Measurements from ENCODE around the gene HCN2. TPM values are rescaled to one million over a fixed set of nuclear protein-coding genes. Genes with fewer than 3 reads are reported as not detected.

HCN2 gene
- total RNA-seq, 1 donor from 2014 or later: 5.5 TPM

DNA sequence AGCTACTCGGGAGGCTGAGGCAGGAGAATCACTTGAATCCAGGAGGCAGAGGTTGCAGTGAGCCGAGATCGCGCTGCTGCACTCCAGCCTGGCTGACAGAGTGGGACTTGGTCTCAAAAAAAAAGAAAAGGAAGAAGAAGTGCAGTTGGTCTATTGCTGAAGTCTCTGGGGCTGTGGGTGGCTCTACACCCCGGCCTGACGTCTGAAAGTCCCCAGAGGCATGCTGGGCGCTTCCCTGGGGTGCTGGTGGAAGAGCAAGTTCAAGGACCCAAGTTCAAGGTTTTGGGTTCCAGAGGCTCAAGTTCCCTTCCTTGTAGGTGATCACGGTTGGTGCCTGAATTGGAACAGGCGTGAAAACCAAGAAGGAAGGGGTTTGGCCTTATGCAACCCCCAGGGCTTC, 3.8 kb downstream of the HCN2 start:
- Histone ChIP-seq H3K27ac (ENCODE audit: low read depth, low read length) (no peak overlapping the region), H3K79me2 (ENCODE audit: insufficient read depth, low read length) (no peaks in the 10 kb centered on the region), H2AFZ (ENCODE audit: low read depth, low read length) (no peak overlapping the region), H3K4me3 (ENCODE audit: insufficient read depth, low read depth, low read length) (no peak overlapping the region), H3K27me3 (ENCODE audit: insufficient read depth, low read length) (peaks cover 3% of the 10 kb centered on the region), H4K20me1 (ENCODE audit: insufficient read depth, low read length) (peaks cover 72% of the 10 kb centered on the region), H3K4me2 (ENCODE audit: low read length) (no peak overlapping the region), H3K36me3 (ENCODE audit: insufficient read depth, low read length) (no peaks in the 10 kb centered on the region), H3K4me1 (ENCODE audit: insufficient read depth, low read length) (peaks cover 12% of the 10 kb centered on the region), H3K9ac (ENCODE audit: low read length) (no peak overlapping the region), H3K9me3 (ENCODE audit: insufficient read depth, low read depth, low read length) (no peaks in the 10 kb centered on the region)
- DNase-seq (ENCODE audit: low read depth): no peak
- peaks cover 32% of the 10 kb centered on the region for H3K27me3 Mint-ChIP-seq (ENCODE audit: low read depth, unreplicated experiment)
- no peak for TF ChIP-seq EZH2 (IDR thresholded peaks at IDR 0.05; ENCODE audit: insufficient read depth, low read length)
- TF ChIP-seq, protein P1, sequence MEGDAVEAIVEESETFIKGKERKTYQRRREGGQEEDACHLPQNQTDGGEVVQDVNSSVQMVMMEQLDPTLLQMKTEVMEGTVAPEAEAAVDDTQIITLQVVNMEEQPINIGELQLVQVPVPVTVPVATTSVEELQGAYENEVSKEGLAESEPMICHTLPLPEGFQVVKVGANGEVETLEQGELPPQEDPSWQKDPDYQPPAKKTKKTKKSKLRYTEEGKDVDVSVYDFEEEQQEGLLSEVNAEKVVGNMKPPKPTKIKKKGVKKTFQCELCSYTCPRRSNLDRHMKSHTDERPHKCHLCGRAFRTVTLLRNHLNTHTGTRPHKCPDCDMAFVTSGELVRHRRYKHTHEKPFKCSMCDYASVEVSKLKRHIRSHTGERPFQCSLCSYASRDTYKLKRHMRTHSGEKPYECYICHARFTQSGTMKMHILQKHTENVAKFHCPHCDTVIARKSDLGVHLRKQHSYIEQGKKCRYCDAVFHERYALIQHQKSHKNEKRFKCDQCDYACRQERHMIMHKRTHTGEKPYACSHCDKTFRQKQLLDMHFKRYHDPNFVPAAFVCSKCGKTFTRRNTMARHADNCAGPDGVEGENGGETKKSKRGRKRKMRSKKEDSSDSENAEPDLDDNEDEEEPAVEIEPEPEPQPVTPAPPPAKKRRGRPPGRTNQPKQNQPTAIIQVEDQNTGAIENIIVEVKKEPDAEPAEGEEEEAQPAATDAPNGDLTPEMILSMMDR (IDR thresholded peaks at IDR 0.05; ENCODE audit: insufficient read depth, low read depth, low read length): no peak
- H3K9me3 Mint-ChIP-seq (ENCODE audit: unreplicated experiment): no peaks in the 10 kb centered on the region
- H3K27ac Mint-ChIP-seq (ENCODE audit: unreplicated experiment): no peak overlapping the region
- H3K36me3 Mint-ChIP-seq (ENCODE audit: low read depth, unreplicated experiment): no peaks in the 10 kb centered on the region
- H3K4me3 Mint-ChIP-seq (ENCODE audit: unreplicated experiment): no peak overlapping the region
- no peak for FAIRE-seq
- H3K4me1 Mint-ChIP-seq (ENCODE audit: low read depth, unreplicated experiment): no peaks in the 10 kb centered on the region

DNA sequence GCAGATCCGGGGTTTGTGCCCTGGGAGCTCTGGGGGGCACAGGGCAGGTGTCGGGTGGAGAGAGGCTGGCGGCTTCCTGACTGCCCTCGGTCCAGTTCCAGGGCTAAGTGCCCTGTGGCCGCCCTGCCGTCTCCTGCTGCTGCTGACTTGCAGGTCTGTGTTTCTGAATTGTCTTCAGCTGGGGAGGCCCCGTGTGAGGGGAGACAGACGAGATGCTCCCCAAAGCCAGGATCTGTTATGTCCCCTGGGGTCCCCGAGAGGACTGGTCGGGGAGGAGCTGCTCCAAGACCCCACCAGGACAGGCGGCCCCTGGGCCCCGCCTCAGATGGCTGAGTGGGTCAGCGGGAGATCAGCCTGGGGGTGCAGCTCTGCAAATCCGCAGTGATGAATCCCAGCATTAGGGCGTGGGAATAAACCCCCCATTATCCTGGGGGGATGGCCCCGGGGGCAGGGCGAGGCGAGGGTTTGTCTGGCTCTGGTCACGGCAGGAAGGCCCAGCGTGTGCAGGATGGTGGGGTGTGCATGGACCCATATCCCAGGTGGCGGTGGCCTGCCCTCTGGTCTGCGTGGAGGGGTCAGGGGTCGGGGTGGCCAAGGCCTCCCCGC, 4.7 kb downstream of the HCN2 start:
- H3K4me1 ChIP-seq (ENCODE audit: insufficient read depth, low read length): peaks cover 7% of the 10 kb centered on the region
- no peak overlapping the region for H3K9ac ChIP-seq (ENCODE audit: low read length)
- Mint-ChIP-seq H3K4me1 (ENCODE audit: low read depth, unreplicated experiment) (no peaks in the 10 kb centered on the region), H3K4me3 (ENCODE audit: unreplicated experiment) (no peak overlapping the region), H3K9me3 (ENCODE audit: unreplicated experiment) (no peaks in the 10 kb centered on the region), H3K27me3 (ENCODE audit: low read depth, unreplicated experiment) (peaks cover 34% of the 10 kb centered on the region), H3K27ac (ENCODE audit: unreplicated experiment) (no peak overlapping the region), H3K36me3 (ENCODE audit: low read depth, unreplicated experiment) (no peaks in the 10 kb centered on the region)
- H3K27ac ChIP-seq (ENCODE audit: low read depth, low read length): no peak overlapping the region
- no peak for DNase-seq (ENCODE audit: low read depth)
- FAIRE-seq: no peak
- TF ChIP-seq, protein P1 (IDR thresholded peaks at IDR 0.05; ENCODE audit: insufficient read depth, low read depth, low read length): no peak
- TF ChIP-seq EZH2 (IDR thresholded peaks at IDR 0.05; ENCODE audit: insufficient read depth, low read length): no peak
- no peaks in the 10 kb centered on the region for H3K79me2 ChIP-seq (ENCODE audit: insufficient read depth, low read length)
- no peak overlapping the region for H3K4me2 ChIP-seq (ENCODE audit: low read length)
- H3K4me3 ChIP-seq (ENCODE audit: insufficient read depth, low read depth, low read length): no peak overlapping the region
- H3K36me3 ChIP-seq (ENCODE audit: insufficient read depth, low read length): no peaks in the 10 kb centered on the region
- peaks cover 3% of the 10 kb centered on the region for H3K27me3 ChIP-seq (ENCODE audit: insufficient read depth, low read length)
- H4K20me1 ChIP-seq (ENCODE audit: insufficient read depth, low read length): peaks cover 72% of the 10 kb centered on the region
- H3K9me3 ChIP-seq (ENCODE audit: insufficient read depth, low read depth, low read length): no peaks in the 10 kb centered on the region
- no peak overlapping the region for H2AFZ ChIP-seq (ENCODE audit: low read depth, low read length)
